Upper lobe of right lung (tissue), 1 donor: ENCODE measurements around the gene IGFALS. TPM values are rescaled to one million over a fixed set of nuclear protein-coding genes. Genes with fewer than 3 reads are reported as not detected.
"Not testable (repeated sequence)": the region's sequence is repeated elsewhere in the genome, so short reads cannot be mapped to it uniquely, and the experiment has no call there.

Experiments
- ATAC-seq: fragments of 200-7000 bp; cut with Tn5 transposase; one replicate; pipeline ENCODE4 v1.9.1; 2020; ENCODE audit warnings: mild to moderate bottlenecking, moderate library complexity
- DNase-seq: peaks from one replicate; pipeline ENCODE4 v3.0.0-alpha.2; 2020
- H3K27ac ChIP-seq: fragments of 200-600 bp; one replicate; pipeline ENCODE4 v1.8.0; 2022
- H3K27me3 ChIP-seq: fragments of 200-600 bp; one replicate; pipeline ENCODE4 v1.8.0; 2022; ENCODE audit warnings: mild to moderate bottlenecking
- H3K36me3 ChIP-seq: fragments of 200-600 bp; one replicate; pipeline ENCODE4 v1.8.0; 2022
- H3K4me1 ChIP-seq: fragments of 200-600 bp; one replicate; pipeline ENCODE4 v1.8.0; 2022
- H3K4me3 ChIP-seq: fragments of 200-600 bp; one replicate; pipeline ENCODE4 v1.8.0; 2022; ENCODE audit warnings: mild to moderate bottlenecking
- H3K9me3 ChIP-seq: fragments of 200-600 bp; one replicate; pipeline ENCODE4 v1.8.0; 2022
- intact Hi-C: fragments of 100-400 bp; cut with DNase I; formaldehyde crosslinking; loops from one replicate; pipeline ENCODE4 v1.11.0; 2022
- total RNA-seq: library from RNA; stranded (reverse); fragmentation: NEBNext Ultra II Directional; extraction: Animal tissue kit (Norgen Biotek cat#: 25700); gene quantifications from one replicate; pipeline ENCODE4 v1.2.1, GENCODE V29; 2021
- TF ChIP-seq, protein P1 (sequence below): fragments of 200-600 bp; IDR thresholded peaks from one replicate; pipeline ENCODE4 v1.8.0; 2022; ENCODE audit warnings: antibody characterized with exemption
- donor health status: DM: no; HTN: yes; CAD: no; lungs with severe emphysema.

IGFALS gene
- total RNA-seq, 1 donor from 2014 or later = 2.5 TPM

DNA sequence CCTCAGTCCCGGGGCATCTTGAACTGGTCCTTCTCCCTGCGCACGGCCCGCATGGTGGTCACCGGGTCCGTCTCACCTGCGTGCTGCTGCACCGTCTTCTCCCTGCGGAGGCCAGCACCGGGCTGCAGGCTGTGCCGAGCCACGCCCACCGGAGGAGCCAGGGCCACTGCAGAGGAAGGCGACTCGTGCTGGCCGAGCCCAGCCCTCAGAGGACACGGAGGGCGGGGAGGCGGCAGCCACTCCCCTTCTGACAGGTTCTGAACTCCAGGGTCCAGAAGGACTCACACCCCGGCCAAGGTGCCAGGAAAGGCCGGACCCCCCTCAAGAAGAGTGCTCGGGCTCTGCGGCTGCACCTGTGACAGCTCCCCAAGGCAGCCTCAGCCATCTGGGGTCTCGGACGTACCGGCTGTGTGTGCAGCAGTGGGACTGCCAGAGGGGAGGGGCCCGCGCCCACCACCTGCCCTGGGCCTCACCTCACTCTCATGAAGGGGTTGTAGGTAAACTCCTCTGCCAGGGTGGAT lies 15.8 kb upstream of the IGFALS start:
- intact Hi-C loops = no loop called here
- H3K4me3 ChIP-seq = no peak overlapping the region
- no peak overlapping the region for H3K27ac ChIP-seq
- H3K9me3 ChIP-seq = no peaks in the 10 kb centered on the region
- DNase-seq (no peak), ATAC-seq (no peak)
- H3K36me3 ChIP-seq = peaks cover 40% of the 10 kb centered on the region
- TF ChIP-seq, protein P1, sequence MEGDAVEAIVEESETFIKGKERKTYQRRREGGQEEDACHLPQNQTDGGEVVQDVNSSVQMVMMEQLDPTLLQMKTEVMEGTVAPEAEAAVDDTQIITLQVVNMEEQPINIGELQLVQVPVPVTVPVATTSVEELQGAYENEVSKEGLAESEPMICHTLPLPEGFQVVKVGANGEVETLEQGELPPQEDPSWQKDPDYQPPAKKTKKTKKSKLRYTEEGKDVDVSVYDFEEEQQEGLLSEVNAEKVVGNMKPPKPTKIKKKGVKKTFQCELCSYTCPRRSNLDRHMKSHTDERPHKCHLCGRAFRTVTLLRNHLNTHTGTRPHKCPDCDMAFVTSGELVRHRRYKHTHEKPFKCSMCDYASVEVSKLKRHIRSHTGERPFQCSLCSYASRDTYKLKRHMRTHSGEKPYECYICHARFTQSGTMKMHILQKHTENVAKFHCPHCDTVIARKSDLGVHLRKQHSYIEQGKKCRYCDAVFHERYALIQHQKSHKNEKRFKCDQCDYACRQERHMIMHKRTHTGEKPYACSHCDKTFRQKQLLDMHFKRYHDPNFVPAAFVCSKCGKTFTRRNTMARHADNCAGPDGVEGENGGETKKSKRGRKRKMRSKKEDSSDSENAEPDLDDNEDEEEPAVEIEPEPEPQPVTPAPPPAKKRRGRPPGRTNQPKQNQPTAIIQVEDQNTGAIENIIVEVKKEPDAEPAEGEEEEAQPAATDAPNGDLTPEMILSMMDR = no peak
- peaks cover 12% of the 10 kb centered on the region for H3K4me1 ChIP-seq
- H3K27me3 ChIP-seq = no peaks in the 10 kb centered on the region

DNA sequence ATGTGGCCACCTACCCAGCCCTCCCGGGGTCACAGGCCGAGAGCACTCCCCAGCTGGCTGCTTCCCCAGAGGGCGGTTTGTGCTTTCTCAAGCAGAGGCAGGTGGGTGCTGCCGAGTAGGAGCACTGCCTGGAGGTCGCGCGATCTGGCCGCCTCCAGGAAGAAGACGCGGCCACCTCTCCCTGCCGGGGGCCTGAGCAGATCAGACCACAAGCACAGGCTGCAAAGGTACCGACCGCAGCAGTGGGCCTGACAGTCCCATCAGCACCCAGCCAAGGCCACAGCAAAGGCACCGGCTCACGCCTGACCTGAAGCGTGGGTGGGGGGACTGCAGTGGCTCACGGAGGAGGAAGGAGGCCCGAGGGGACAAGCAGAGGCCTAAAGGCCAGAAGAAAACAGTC lies 15.2 kb upstream of the IGFALS start:
- Histone ChIP-seq H3K4me3 (no peak overlapping the region), H3K27me3 (no peaks in the 10 kb centered on the region), H3K27ac (no peak overlapping the region), H3K36me3 (peaks cover 36% of the 10 kb centered on the region), H3K9me3 (no peaks in the 10 kb centered on the region), H3K4me1 (peaks cover 12% of the 10 kb centered on the region)
- intact Hi-C loops = no loop called here
- no peak for ATAC-seq
- TF ChIP-seq, protein P1 = no peak
- no peak for DNase-seq

DNA sequence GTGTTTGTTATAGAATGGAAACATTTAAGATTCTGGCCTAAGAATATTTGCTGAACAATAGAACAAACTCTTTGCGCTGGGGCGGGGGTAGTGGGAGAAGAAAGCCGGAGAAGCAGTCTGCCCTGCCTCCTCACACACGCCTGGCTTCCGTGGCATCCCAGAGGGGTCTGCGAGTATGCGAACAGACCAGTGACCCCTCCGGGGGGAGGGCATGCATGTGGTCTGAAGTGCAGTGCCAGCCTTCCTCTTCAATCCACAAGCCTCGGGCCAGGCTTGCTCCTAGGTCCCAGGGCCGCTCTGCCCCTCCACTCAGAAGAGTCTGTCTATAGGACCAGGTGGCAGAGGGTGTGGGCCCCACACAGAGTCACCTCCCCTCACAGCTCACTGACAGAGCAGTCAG lies 14.1 kb upstream of the IGFALS start:
- peaks cover 36% of the 10 kb centered on the region for H3K36me3 ChIP-seq
- ATAC-seq = no peak
- peaks cover 5% of the 10 kb centered on the region for H3K4me1 ChIP-seq
- no peak overlapping the region for H3K27ac ChIP-seq
- H3K9me3 ChIP-seq = no peaks in the 10 kb centered on the region
- intact Hi-C loops = no loop called here
- no peak for DNase-seq
- no peak overlapping the region for H3K4me3 ChIP-seq
- TF ChIP-seq, protein P1 = no peak
- H3K27me3 ChIP-seq = no peaks in the 10 kb centered on the region

DNA sequence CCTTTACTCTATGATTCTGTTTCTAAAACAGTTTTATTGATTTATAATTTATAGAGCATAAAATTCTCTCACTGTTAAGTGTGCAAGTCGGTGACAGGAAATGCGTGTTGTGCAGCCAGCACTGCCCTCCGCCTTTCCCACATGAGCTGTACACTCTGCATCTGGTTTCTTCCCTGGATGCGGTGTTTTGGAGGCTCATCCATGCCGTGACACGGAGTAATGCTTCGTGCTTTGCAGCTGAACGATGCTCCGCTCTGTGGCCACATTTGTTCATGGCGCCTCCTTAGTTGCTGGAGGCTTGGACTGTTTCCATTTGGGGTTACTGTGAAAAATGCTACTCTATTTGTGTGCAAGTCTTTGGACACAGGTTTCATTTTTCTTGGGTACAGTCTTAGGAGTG lies 7.2 kb upstream of the IGFALS start:
- Histone ChIP-seq H3K4me1 (no peaks in the 10 kb centered on the region), H3K36me3 (no peaks in the 10 kb centered on the region), H3K9me3 (no peaks in the 10 kb centered on the region), H3K27me3 (no peaks in the 10 kb centered on the region), H3K27ac (no peak overlapping the region), H3K4me3 (no peak overlapping the region)
- no peak for ATAC-seq
- intact Hi-C loops = no loop called here
- DNase-seq = no peak
- TF ChIP-seq, protein P1 = no peak

DNA sequence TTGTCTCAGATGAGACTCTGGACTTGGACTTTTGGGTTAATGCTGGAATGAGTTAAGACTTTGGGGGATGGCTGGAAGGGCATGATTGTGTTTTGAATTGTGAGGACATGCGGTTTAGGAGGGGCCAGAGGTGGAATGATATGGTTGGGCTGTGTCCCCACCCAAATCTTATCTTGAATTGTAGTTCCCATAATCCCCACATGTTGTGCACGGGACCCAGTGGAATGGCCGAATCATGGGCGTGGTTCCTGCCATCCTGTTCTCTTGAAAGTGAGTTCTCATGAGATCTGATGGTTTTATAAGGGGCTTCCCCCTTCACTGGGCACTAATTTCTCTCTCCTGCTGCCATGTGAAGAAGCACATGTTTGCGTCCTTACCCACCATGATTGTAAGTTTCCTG lies 5.8 kb upstream of the IGFALS start:
- ATAC-seq, H3K9me3 ChIP-seq, H3K36me3 ChIP-seq, intact Hi-C loops, H3K4me1 ChIP-seq, DNase-seq, H3K27ac ChIP-seq, H3K27me3 ChIP-seq, H3K4me3 ChIP-seq: not testable (repeated sequence)

DNA sequence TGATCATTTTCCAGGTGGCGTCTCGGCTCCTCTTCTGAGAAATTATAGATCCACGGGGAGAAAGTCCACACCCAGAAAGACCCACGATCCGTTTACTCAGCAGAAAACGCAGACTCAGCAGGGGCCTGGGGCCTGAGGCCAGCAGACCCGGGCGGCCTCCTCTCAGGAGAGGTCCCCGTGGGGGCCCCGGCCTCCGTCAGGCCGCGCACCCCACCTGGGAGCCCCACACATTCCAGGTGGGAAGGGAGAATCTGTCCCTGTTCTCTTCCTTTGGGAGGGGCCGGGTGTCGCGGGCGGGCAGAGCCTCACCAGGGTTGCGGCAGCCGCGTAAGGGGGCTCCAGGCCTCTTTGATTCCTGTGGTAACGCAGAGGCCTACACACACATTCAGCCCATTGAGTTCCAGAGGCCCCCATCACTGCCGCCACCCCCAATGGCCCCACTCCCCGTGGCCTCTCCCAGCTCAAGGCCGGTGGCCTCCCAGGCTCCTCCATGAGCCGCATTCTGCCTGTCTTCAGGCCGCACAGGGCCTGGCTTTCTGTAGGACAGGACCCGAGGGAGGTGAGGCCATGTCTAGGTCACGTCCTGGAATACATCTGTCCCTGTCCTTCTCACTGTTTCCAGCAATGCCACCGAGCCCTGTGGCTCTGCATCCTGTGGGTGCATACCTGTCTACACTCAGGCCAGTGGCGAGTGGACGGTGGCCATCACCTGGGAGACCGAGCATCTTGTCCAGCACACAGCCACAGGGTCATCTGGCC lies 1.6 kb upstream of the IGFALS start:
- ATAC-seq = no peak

More for the DNA sequence above, 1.6 kb upstream of the IGFALS start:
- TF ChIP-seq, protein P1 = no peak
- no peak overlapping the region for H3K4me3 ChIP-seq
- H3K36me3 ChIP-seq = no peaks in the 10 kb centered on the region
- H3K4me1 ChIP-seq = no peaks in the 10 kb centered on the region
- no peaks in the 10 kb centered on the region for H3K9me3 ChIP-seq
- intact Hi-C loops = no loop called here
- no peaks in the 10 kb centered on the region for H3K27me3 ChIP-seq
- peak overlapping the region; percentile 51 for H3K27ac ChIP-seq
- DNase-seq = no peak
